GM21825 (cell line): ENCODE results near the gene BCL11A.

Source experiments
- ATAC-seq: cut with Tn5 transposase; IDR thresholded peaks from one replicate; pipeline ENCODE4 v1.9.1; 2021; ENCODE audit warnings: mild to moderate bottlenecking, moderate library complexity; ENCODE audit not compliant: unreplicated experiment

Gene BCL11A

DNA sequence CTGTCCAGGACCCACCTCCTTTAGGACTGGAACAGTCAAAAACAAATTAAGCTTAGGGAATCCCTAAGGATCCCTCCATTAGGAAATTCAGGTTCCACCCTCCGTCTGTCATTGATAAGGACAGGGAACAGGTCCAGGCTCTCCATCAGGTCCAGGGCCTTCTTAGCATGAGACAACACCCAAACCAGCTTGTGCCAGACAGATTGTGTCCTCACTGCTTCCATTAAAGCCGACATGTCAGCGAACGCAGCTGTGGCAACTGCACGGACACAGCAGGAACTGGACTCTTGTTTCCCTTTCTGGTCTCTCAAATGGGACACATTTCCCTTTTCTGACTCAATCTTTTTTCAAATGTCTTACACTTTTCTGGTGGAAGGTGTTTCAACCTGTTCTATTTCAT, 81.4 kb downstream of the BCL11A start:
- ATAC-seq: no peak

- ATAC-seq: no peak
These were observed 83.1 kb downstream of the BCL11A start for GRCh38 chr2:60470340-60470739.

DNA sequence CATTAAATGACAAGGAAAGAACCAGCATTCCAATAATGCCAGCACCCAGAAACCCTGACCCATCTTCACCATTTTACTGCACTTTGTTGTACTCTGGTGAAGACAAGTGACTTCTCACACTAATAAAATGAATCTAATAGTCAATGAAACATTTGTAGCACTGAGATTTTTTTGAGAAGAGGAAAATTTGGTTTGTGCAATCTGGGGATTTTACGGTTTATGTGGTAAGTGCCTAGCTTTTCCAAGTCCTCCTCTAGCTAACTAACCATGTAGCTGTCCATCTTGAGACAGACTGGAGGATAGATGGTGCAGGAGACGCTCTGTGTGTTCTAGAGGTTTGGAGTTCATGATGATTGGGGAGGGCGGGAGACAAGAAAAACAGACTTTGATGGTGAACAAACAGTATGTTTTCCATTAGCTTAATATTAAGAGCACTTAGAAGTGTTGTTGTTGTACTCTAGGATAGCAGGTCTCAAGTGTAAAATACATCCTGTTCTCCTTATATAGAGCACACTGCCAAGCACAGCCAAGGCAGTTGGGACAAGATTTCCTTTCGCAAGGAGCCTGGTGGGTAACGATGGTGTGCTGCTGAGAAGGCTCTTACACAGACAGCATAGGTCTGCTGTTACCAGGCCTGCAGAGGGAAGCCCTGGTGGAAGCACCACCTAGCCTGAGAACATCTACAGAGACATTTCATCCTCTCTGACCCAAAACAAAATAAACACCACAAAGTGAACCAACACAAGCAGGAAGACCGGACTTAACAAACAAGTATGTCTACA, 83.7 kb downstream of the BCL11A start:
- ATAC-seq: no peak

GRCh38 chr2:60468382-60469085, 84.9 kb downstream of the BCL11A start:
- no peak for ATAC-seq

DNA sequence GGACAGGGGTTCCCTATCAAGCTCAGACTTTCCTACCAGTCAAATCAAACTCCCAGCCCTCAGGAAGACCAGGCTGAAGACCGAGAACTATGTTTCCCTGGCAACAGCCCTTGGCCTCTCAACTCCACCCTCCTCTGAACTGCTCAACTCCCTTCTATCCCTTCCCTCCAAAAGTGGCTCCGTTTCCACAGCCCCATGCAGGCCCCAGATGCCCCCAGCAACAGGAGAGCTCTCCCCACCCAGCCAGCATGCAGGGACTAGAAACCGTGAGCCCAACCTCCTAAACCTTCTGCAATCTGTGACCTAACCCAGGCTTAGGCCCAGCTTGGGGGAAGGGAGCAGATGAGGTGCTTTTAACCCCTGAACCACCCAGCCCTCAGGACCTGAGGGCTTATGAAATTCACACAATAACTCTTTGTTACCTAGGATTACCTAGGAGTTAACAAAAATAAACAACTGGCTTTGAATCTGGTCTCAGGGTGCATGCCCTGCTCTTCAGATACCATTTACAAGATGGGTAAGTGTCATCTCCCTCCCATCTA, 87.2 kb downstream of the BCL11A start:
- no peak for ATAC-seq

DNA sequence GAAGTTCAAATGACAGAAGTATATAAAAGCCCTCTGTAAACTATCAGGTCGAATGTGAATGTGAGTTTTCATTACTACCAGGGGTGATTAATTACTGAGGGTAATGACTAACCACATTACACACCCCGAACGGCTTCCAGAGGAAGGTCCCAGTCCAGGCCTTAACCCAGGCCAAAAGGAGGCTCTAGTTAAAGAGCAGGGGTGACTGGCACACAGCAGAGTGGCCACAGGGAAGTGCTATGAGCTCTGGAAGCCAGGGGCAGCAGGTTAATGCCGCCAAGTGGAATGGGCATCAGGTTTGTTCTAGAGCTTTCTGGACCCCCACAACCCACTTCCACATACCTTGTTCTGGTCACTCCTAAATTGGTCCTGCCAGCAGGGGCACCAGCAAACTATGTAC, 87.7 kb downstream of the BCL11A start:
- ATAC-seq: no peak

- no peak for ATAC-seq
These were observed 90.2 kb downstream of the BCL11A start for GRCh38 chr2:60463249-60463648.

GRCh38 chr2:60461421-60462108, 91.9 kb downstream of the BCL11A start:
- ATAC-seq: no peak

DNA sequence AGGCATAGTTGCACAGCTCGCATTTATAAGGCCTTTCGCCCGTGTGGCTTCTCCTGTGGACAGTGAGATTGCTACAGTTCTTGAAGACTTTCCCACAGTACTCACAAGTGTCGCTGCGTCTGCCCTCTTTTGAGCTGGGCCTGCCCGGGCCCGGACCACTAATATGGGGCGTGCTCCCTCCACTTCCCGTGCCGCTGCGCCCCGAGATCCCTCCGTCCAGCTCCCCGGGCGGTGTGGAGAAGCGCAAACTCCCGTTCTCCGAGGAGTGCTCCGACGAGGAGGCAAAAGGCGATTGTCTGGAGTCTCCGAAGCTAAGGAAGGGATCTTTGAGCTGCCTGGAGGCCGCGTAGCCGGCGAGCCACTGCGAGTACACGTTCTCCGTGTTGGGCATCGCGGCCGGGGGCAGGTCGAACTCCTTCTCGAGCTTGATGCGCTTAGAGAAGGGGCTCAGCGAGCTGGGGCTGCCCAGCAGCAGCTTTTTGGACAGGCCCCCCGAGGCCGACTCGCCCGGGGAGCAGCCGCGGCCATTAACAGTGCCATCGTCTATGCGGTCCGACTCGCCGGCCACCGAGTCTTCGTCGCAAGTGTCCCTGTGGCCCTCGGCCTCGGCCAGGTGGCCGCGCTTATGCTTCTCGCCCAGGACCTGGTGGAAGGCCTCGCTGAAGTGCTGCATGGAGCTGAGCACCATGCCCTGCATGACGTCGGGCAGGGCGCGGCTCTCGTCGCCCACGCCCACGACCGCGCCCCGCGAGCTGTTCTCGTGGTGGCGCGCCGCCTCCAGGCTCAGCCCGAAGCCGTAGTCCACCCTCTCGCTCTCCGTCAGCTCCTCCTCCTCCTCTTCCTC, 92.7 kb downstream of the BCL11A start:
- no peak for ATAC-seq

DNA sequence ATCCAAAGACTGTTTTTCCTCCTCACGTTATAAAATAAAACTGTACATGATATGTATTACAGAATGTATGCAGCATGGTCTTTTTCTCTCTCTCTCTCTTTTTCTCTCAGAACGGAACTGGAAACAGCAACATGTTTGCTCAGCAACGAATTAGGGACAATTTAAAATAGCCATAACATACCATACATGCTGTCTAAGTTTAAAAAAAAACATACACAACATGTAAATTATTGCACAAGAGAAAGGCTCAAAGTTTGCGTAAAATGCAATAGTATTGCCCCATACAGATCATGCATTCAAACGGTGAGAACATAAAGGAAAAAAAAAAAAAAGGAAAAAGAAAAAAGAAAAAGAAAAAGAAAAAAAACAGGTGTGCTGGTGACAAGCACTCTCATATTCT, 93.6 kb downstream of the BCL11A start:
- no peak for ATAC-seq

DNA sequence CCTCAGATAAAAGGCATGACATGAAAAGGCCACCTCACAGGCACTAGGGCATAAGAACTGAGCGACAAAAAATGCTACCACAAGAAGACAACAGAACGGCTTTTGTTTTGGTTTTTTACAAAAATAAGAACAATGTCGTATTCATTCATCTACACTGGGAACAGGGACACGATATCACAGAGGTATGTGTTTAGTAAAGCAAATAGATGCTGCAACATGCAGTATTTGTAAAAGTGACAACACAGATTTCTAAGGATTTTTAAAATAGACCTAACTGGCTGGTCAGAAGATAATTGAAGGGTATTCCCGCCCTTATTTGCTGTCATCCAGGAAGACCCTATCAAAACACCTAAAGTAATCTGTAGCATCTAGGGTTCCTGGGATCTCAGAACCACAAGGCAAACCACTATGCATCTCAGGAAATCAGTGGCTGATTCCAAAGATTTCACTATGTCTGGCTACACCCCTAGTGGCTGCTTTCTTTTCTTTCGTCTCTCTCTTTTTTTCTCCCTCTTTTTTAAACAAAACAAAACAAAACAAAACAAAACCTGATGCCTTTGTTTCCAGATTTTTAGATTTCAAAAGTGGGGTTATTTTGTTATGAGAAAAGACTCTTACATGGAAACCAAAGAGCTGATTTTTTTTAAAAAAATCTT, 97.2 kb downstream of the BCL11A start:
- ATAC-seq: no peak

DNA sequence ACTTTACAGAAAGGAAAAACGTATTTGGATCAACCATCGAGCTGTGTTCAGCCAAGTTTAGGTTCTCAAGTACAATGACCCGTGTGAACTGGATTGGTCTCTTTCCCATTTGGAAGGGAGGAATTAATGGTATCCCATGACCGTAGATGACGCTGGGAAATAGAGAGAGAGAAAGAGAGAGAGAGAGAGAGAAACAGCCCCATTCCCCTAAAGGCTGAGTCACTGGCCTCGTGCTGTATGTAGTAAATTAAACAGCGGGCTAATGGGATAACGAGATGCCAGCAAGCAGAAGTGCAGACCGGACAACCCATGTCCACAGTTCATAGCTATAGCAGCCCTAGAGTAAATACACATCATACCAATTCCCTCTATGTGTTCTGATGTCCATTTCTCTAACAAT, 99.6 kb downstream of the BCL11A start:
- no peak for ATAC-seq

DNA sequence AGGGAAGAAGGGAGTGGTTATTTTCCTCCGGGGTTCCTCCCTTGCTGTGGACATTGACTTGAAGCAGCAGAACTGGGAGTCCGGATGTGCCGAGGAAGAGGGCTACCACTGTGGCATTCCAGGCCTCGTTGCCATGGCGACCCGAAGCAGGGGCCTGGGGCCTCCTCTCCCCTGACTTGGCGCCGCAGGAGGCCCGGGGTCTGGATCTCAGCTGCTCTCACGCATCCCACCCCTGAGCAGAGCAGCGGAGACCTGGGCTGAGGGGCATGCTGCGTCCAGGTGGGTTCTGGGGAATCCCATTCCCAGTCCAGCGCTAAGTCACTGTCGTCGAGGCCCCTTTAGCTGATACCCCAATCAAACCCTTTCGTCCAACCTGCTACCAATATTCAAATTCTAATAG, 100.2 kb downstream of the BCL11A start:
- no peak for ATAC-seq

- ATAC-seq: no peak
These were observed 103.0 kb downstream of the BCL11A start for GRCh38 chr2:60450488-60450887.

DNA sequence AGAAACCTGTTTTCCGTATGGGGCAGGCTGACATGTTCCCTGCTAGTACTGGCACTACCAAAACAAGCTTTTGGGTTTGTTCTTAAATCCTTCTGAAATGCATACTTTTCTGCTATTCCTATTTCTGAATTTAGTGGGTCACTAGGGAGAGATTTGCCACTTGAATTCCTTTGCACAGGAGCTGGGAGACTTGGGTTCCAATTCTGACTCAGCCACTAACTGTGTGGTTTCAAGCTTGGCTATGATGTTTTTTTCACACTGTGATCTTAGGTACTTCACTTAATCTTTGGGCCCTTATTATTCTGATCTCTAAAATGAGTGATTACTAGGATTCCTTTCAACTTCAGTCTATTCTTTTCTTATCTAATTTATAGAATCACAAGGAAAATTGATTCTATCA, 105.5 kb downstream of the BCL11A start:
- ATAC-seq: no peak

- ATAC-seq: peak; percentile 88
These were observed 106.8 kb downstream of the BCL11A start for GRCh38 chr2:60446413-60447267.

GRCh38 chr2:60445684-60446179, 107.7 kb downstream of the BCL11A start:
- no peak for ATAC-seq

- no peak for ATAC-seq
These were observed 110.8 kb downstream of the BCL11A start for GRCh38 chr2:60442608-60443007.

- no peak for ATAC-seq
These were observed 111.7 kb downstream of the BCL11A start for GRCh38 chr2:60441800-60442199.
